ENCODE measurements around the gene OGDHL. TPM values are rescaled to one million over a fixed set of nuclear protein-coding genes. Genes with fewer than 3 reads are reported as not detected.

Gene OGDHL
- total and polyA plus RNA-seq, 2 experiments from 2014 or later, result 25.8 to 44.6 TPM

GRCh38 chr10:49686651-49687050 lies 75.5 kb downstream of the OGDHL start:
- Histone ChIP-seq H3K27me3 (peaks cover 48% of the 10 kb centered on the region), H3K9me3 (ENCODE audit: low read depth) (no peaks in the 10 kb centered on the region), H3K4me1 (ENCODE audit: low read depth) (no peaks in the 10 kb centered on the region), H3K4me3 (no peak overlapping the region), H3K36me3 (no peaks in the 10 kb centered on the region), H3K27ac (no peak overlapping the region)
- DNase-seq (ENCODE audit: low read depth in 1 of 2, low spot score in 1 of 2), result no peak
- TF ChIP-seq, protein P1, sequence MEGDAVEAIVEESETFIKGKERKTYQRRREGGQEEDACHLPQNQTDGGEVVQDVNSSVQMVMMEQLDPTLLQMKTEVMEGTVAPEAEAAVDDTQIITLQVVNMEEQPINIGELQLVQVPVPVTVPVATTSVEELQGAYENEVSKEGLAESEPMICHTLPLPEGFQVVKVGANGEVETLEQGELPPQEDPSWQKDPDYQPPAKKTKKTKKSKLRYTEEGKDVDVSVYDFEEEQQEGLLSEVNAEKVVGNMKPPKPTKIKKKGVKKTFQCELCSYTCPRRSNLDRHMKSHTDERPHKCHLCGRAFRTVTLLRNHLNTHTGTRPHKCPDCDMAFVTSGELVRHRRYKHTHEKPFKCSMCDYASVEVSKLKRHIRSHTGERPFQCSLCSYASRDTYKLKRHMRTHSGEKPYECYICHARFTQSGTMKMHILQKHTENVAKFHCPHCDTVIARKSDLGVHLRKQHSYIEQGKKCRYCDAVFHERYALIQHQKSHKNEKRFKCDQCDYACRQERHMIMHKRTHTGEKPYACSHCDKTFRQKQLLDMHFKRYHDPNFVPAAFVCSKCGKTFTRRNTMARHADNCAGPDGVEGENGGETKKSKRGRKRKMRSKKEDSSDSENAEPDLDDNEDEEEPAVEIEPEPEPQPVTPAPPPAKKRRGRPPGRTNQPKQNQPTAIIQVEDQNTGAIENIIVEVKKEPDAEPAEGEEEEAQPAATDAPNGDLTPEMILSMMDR (IDR thresholded peaks at IDR 0.05; ENCODE audit: low read depth, low read length), result no peak

Other genes starting within 250 kb of the OGDHL start
- 6.8 and 9.7 TPM in 2 replicates for gene ERCC6, start 223.2 kb downstream of the OGDHL start, total RNA-seq
- gene ERCC6, start 223.2 kb downstream of the OGDHL start, polyA plus RNA-seq, result 5.4 and 8.2 TPM in 2 replicates
- gene SLC18A3, start 152.0 kb downstream of the OGDHL start, total RNA-seq, result not detected in 2 replicates
- gene SLC18A3, start 152.0 kb downstream of the OGDHL start, polyA plus RNA-seq, result not detected in 2 replicates
- not detected in 2 replicates for gene CHAT, start 148.3 kb downstream of the OGDHL start, total RNA-seq
- not detected in 2 replicates for gene CHAT, start 148.3 kb downstream of the OGDHL start, polyA plus RNA-seq
- gene C10orf53, start 82.7 kb downstream of the OGDHL start, total RNA-seq, result 0.11 TPM in 1 of 2 replicates, not detected in the other
- gene C10orf53, start 82.7 kb downstream of the OGDHL start, polyA plus RNA-seq, result not detected in 2 replicates
- gene PARG, start 179.7 kb upstream of the OGDHL start, total RNA-seq, result 29.7 and 32.8 TPM in 2 replicates
- gene PARG, start 179.7 kb upstream of the OGDHL start, polyA plus RNA-seq, result 22.1 and 31.9 TPM in 2 replicates
- 16.5 and 25.0 TPM in 2 replicates for gene TIMM23B, start 179.7 kb upstream of the OGDHL start, total RNA-seq
- gene TIMM23B, start 179.7 kb upstream of the OGDHL start, polyA plus RNA-seq, result 16.0 and 16.5 TPM in 2 replicates
- 6.6 and 14.1 TPM in 2 replicates for gene AGAP6, start 226.1 kb upstream of the OGDHL start, total RNA-seq
- gene AGAP6, start 226.1 kb upstream of the OGDHL start, polyA plus RNA-seq, result 6.9 and 8.8 TPM in 2 replicates